HCT116 (cell line): ENCODE measurements around the gene DPH2. TPM values are rescaled to one million over a fixed set of nuclear protein-coding genes. Genes with fewer than 3 reads are reported as not detected.

Experiments
- ATAC-seq: fragments of 200-7000 bp; cut with Tn5 transposase; 2 replicates; pipeline ENCODE4 v1.9.1; 2020; ENCODE audit warnings: mild to moderate bottlenecking, moderate library complexity
- BruUV-seq: library from RNA; stranded (reverse); fragments of 400-500 nt; replicated peaks from 2 replicates; lab custom pipeline; 2021; lab: Mats Ljungman, UMichigan
- CTCF ChIA-PET: fragments of 300-600 bp; sonication (Branson Sonifier 250); formaldehyde crosslinking; loops from one replicate; lab custom pipeline; 2021; ENCODE audit warnings: antibody characterized with exemption; lab: Charles Lee
- POLR2A ChIA-PET: fragments of 300-600, 350-600 bp; sonication (Branson Sonifier 250); formaldehyde crosslinking; loops from one replicate; lab custom pipeline; 2021; ENCODE audit warnings: antibody characterized with exemption; lab: Charles Lee
- RAD21 ChIA-PET, 2 experiments: fragments of 300-600 bp; sonication (Branson Sonifier 250); formaldehyde crosslinking; loops; one replicate each; lab custom pipeline; 2023; ENCODE audit warnings: low total read pairs in 2 of 2; ENCODE audit not compliant: uncharacterized antibody in 2 of 2, unreplicated experiment in 2 of 2, low non-redundant PET in 1 of 2; lab: Charles Lee
- DNase-seq: peaks from one replicate; pipeline ENCODE4 v3.0.0-alpha.2; 2010; ENCODE audit warnings: low read depth, low spot score
- H2AFZ ChIP-seq: fragments of 200-600 bp; shearing (Covaris generic), sonication (generic); 2 replicates; pipeline ENCODE4 v1.6.1; 2017; ENCODE audit warnings: low read depth, mixed run types, mixed read lengths, antibody characterized with exemption, low read length; ENCODE audit not compliant: poor library complexity, severe bottlenecking
- H3K27ac ChIP-seq: 2 replicates; pipeline ENCODE4 v1.5.1; 2012; ENCODE audit warnings: low read depth, low read length
- H3K27me3 ChIP-seq: fragments of 200-600 bp; sonication (generic); 2 replicates; pipeline ENCODE4 v1.6.1; 2016; ENCODE audit warnings: mixed run types, low read length, mixed read lengths; ENCODE audit not compliant: insufficient read depth
- H3K36me3 ChIP-seq, 2 experiments: fragments of 200-500 bp in 1 of 2; fragments of 200-600 bp in 1 of 2; sonication (Bioruptor generic) in 1 of 2; sonication (generic) in 1 of 2; 2 replicates each; pipeline versions ENCODE4 v1.5.1 to v1.6.1; 2014 to 2016; ENCODE audit warnings: low read length in 2 of 2, inconsistent platforms in 1 of 2, mixed read lengths in 1 of 2, mixed run types in 1 of 2; ENCODE audit not compliant: insufficient read depth in 2 of 2, control insufficient read depth in 1 of 2
- H3K4me1 ChIP-seq, 2 experiments: fragments of 200-600 bp in 1 of 2; sonication (generic) in 1 of 2; 2 replicates each; pipeline versions ENCODE4 v1.5.1 to v1.6.1; 2012 to 2017; ENCODE audit warnings: low read length in 2 of 2, inconsistent platforms in 1 of 2, mild to moderate bottlenecking in 1 of 2, mixed read lengths in 1 of 2, mixed run types in 1 of 2, moderate library complexity in 1 of 2; ENCODE audit not compliant: insufficient read depth in 2 of 2, control insufficient read depth in 1 of 2
- H3K4me2 ChIP-seq: fragments of 200-600 bp; sonication (generic); 2 replicates; pipeline ENCODE4 v1.6.1; 2017; ENCODE audit warnings: mixed run types, low read length, mixed read lengths
- H3K4me3 ChIP-seq, 2 experiments: fragments of 200-600 bp in 1 of 2; sonication (generic) in 1 of 2; replicated peaks in 1 of 2; 2 replicates each; pipeline ENCODE4 v1.5.1; 2011 to 2016; ENCODE audit warnings: low read length in 2 of 2, control low read depth in 1 of 2, low read depth in 1 of 2, mild to moderate bottlenecking in 1 of 2, mixed read lengths in 1 of 2, mixed run types in 1 of 2
- H3K79me2 ChIP-seq: fragments of 200-600 bp; sonication (generic); 2 replicates; pipeline ENCODE4 v1.6.1; 2017; ENCODE audit warnings: mild to moderate bottlenecking, mixed run types, low read length, moderate library complexity, mixed read lengths; ENCODE audit not compliant: insufficient read depth
- H3K9ac ChIP-seq: fragments of 200-600 bp; sonication (generic); 2 replicates; pipeline ENCODE4 v1.6.1; 2016; ENCODE audit warnings: low read length, mixed read lengths
- H3K9me2 ChIP-seq: fragments of 200-600 bp; sonication (generic), shearing (Covaris generic); 2 replicates; pipeline ENCODE4 v1.6.1; 2017; ENCODE audit warnings: mixed run types, mild to moderate bottlenecking, moderate library complexity; ENCODE audit not compliant: insufficient read depth
- H3K9me3 ChIP-seq, 2 experiments: fragments of 200-500 bp in 1 of 2; fragments of 200-600 bp in 1 of 2; sonication (Bioruptor generic) in 1 of 2; sonication (generic) in 1 of 2; 2 replicates each; pipeline ENCODE4 v1.6.1; 2014 to 2017; ENCODE audit warnings: low read length in 2 of 2, mixed read lengths in 2 of 2, inconsistent platforms in 1 of 2, low read depth in 1 of 2, mild to moderate bottlenecking in 1 of 2, mixed run types in 1 of 2, moderate library complexity in 1 of 2; ENCODE audit not compliant: control insufficient read depth in 1 of 2, insufficient read depth in 1 of 2
- H4K20me1 ChIP-seq: fragments of 200-600 bp; sonication (generic), shearing (Covaris generic); 2 replicates; pipeline ENCODE4 v1.6.1; 2017; ENCODE audit warnings: mixed run types, mild to moderate bottlenecking, moderate library complexity; ENCODE audit not compliant: insufficient read depth
- CBX3 ChIP-seq: IDR thresholded peaks from 2 replicates; pipeline ENCODE4 v1.6.1; 2012; ENCODE audit warnings: low read depth
- EGR1 ChIP-seq: IDR thresholded peaks from 2 replicates; pipeline ENCODE4 v1.6.1; 2012; ENCODE audit warnings: low read depth
- ELF1 ChIP-seq: IDR thresholded peaks from 2 replicates; pipeline ENCODE4 v1.6.1; 2012; ENCODE audit warnings: low read depth, borderline replicate concordance
- EZH2 ChIP-seq: fragments of 200-600 bp; sonication (generic); IDR thresholded peaks from 2 replicates; pipeline ENCODE4 v1.6.1; 2017; ENCODE audit warnings: antibody characterized with exemption, mixed run types
- EZH2phosphoT487 ChIP-seq: fragments of 200-600 bp; IDR thresholded peaks from 2 replicates; pipeline ENCODE4 v1.6.1; 2018; ENCODE audit warnings: antibody characterized with exemption, borderline replicate concordance
- FOSL1 ChIP-seq: IDR thresholded peaks from 2 replicates; pipeline ENCODE4 v1.6.1; 2012; ENCODE audit warnings: low read depth
- JUND ChIP-seq: IDR thresholded peaks from 2 replicates; pipeline ENCODE4 v1.6.1; 2012
- POLR2A ChIP-seq: IDR thresholded peaks from 2 replicates; pipeline ENCODE4 v1.7.0; 2011; ENCODE audit warnings: borderline replicate concordance; ENCODE audit not compliant: insufficient read depth, insufficient read length; ENCODE audit errors: extremely low read depth
- POLR2AphosphoS5 ChIP-seq: IDR thresholded peaks from 2 replicates; pipeline ENCODE4 v1.6.1; 2011; ENCODE audit warnings: mild to moderate bottlenecking, low read depth, low read length, moderate library complexity
- SIN3A ChIP-seq: IDR thresholded peaks from 2 replicates; pipeline ENCODE4 v1.6.1; 2012; ENCODE audit warnings: low read depth
- SP1 ChIP-seq: IDR thresholded peaks from 2 replicates; pipeline ENCODE4 v1.6.1; 2012; ENCODE audit warnings: low read depth
- YY1 ChIP-seq: IDR thresholded peaks from 2 replicates; pipeline ENCODE4 v1.6.1; 2011; ENCODE audit warnings: low read length, low read depth, moderate library complexity, mild to moderate bottlenecking; ENCODE audit not compliant: insufficient replicate concordance; ENCODE audit errors: extremely low read depth
- ZFX ChIP-seq: fragments of 450-650 bp; IDR thresholded peaks from 2 replicates; pipeline ENCODE4 v1.6.1; 2017
- ZNF274 ChIP-seq: fragments of 200-500 bp; sonication (Bioruptor generic); IDR thresholded peaks from 2 replicates; pipeline ENCODE4 v1.6.1; 2014; ENCODE audit warnings: mild to moderate bottlenecking, low read depth, low read length, inconsistent platforms
- intact Hi-C: fragments of 100-400 bp; cut with micrococcal nuclease; formaldehyde crosslinking; loops from 2 replicates; pipeline ENCODE4 v1.10.0; 2022
- total RNA-seq: library from RNA; stranded (reverse); gene quantifications from one replicate; pipeline ENCODE4 v1.2.1, GENCODE V29; 2021; ENCODE audit not compliant: unreplicated experiment
- TF ChIP-seq, protein P1 (sequence below): IDR thresholded peaks from 2 replicates; pipeline ENCODE4 v1.6.1; 2011; ENCODE audit warnings: mild to moderate bottlenecking, low read length, moderate library complexity; ENCODE audit not compliant: insufficient replicate concordance; ENCODE audit errors: extremely low read depth
- TF ChIP-seq, protein P2 (sequence below): IDR thresholded peaks from 2 replicates; pipeline ENCODE4 v1.6.1; 2012
- TF ChIP-seq, protein P3 (sequence below), 3 experiments: fragments of 200-600 bp in 1 of 3; sonication (generic) in 1 of 3; IDR thresholded peaks in 2 of 3; conservative IDR thresholded peaks in 1 of 3; 2 replicates each; pipeline ENCODE4 v1.5.1; 2012 to 2017; ENCODE audit warnings: low read depth in 2 of 3, low read length in 2 of 3, antibody characterized with exemption in 1 of 3, borderline replicate concordance in 1 of 3, control low read depth in 1 of 3, mild to moderate bottlenecking in 1 of 3, mixed read lengths in 1 of 3, mixed run types in 1 of 3, moderate library complexity in 1 of 3; ENCODE audit not compliant: insufficient read depth in 1 of 3

DPH2 gene
- total RNA-seq, 1 experiment from 2014 or later = 53.2 TPM

DNA sequence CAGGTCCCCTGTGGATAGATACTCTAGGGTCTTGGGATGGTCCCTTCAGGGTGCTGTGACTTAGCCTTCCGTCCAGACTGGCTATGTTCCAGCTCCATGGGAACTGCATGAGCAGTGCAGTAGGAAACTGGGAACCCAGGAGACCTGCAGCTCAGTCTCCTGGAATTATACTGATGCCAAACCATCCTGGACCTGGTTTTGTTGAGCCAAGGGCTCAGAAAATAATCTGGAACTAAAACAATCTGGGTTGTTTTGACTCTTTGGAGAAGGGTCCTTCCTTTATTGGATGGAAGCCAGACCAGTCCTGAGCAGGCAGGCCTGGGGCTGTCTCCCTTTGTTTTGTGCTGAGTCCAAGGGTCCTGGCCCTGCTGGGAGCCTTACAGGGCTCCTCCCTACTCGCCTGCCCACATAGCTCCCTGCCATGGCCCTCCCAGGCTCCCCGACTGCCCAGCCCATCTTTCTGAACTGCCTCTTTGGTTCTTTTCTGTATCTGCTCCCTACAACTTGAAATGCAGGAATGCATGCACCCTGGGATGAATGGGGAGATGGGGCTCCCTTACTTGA, 21.9 kb upstream of the DPH2 start:
- 0 out of 4 replicates have a peak, but pooled peaks cover 0 to 3% of the 10 kb centered on the region in 2 experiments for H3K36me3 ChIP-seq
- H3K4me2 ChIP-seq = peak overlapping the region; percentile 96
- CTCF ChIA-PET = interaction anchor here (3.3 to 9.8 kb wide), 2 partner anchors 15 to 184 kb away, joined by 24 to 130 read pairs; partner anchors contain the start of gene ARTN
- DNase-seq (no peak), ATAC-seq (no peak)
- H3K9me2 ChIP-seq = no peaks in the 10 kb centered on the region
- H3K27me3 ChIP-seq = no peaks in the 10 kb centered on the region
- H3K4me3 ChIP-seq = peak overlapping the region; percentile 77 to 97
- H3K27ac ChIP-seq = peak overlapping the region; percentile 88; the same call in 1 of the 2 replicates
- BruUV-seq = no TSS peak
- H3K9ac ChIP-seq = peak overlapping the region; percentile 76
- H3K9me3 ChIP-seq = no peaks in the 10 kb centered on the region
- TF ChIP-seq, protein P1, sequence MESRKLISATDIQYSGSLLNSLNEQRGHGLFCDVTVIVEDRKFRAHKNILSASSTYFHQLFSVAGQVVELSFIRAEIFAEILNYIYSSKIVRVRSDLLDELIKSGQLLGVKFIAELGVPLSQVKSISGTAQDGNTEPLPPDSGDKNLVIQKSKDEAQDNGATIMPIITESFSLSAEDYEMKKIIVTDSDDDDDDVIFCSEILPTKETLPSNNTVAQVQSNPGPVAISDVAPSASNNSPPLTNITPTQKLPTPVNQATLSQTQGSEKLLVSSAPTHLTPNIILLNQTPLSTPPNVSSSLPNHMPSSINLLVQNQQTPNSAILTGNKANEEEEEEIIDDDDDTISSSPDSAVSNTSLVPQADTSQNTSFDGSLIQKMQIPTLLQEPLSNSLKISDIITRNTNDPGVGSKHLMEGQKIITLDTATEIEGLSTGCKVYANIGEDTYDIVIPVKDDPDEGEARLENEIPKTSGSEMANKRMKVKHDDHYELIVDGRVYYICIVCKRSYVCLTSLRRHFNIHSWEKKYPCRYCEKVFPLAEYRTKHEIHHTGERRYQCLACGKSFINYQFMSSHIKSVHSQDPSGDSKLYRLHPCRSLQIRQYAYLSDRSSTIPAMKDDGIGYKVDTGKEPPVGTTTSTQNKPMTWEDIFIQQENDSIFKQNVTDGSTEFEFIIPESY = no peak
- TF ChIP-seq, protein P2, sequence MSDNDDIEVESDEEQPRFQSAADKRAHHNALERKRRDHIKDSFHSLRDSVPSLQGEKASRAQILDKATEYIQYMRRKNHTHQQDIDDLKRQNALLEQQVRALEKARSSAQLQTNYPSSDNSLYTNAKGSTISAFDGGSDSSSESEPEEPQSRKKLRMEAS = no peak
- TF ChIP-seq ELF1 = no peak
- no peak for TF ChIP-seq EZH2phosphoT487
- no peak for TF ChIP-seq POLR2A
- TF ChIP-seq POLR2AphosphoS5 = no peak
- TF ChIP-seq, protein P3, sequence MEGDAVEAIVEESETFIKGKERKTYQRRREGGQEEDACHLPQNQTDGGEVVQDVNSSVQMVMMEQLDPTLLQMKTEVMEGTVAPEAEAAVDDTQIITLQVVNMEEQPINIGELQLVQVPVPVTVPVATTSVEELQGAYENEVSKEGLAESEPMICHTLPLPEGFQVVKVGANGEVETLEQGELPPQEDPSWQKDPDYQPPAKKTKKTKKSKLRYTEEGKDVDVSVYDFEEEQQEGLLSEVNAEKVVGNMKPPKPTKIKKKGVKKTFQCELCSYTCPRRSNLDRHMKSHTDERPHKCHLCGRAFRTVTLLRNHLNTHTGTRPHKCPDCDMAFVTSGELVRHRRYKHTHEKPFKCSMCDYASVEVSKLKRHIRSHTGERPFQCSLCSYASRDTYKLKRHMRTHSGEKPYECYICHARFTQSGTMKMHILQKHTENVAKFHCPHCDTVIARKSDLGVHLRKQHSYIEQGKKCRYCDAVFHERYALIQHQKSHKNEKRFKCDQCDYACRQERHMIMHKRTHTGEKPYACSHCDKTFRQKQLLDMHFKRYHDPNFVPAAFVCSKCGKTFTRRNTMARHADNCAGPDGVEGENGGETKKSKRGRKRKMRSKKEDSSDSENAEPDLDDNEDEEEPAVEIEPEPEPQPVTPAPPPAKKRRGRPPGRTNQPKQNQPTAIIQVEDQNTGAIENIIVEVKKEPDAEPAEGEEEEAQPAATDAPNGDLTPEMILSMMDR (IDR thresholded peaks at IDR 0.05 in 2 of 3, conservative IDR thresholded peaks at IDR 0.05 in 1 of 3; ENCODE audit: borderline replicate concordance in 1 of 3, insufficient read depth in 1 of 3, low read depth in 2 of 3, low read length in 2 of 3) = no peak
- TF ChIP-seq JUND = no peak
- TF ChIP-seq SIN3A = no peak
- no peak for TF ChIP-seq ZNF274
- no peak for TF ChIP-seq FOSL1
- TF ChIP-seq YY1 = no peak
- TF ChIP-seq ZFX = no peak
- TF ChIP-seq CBX3 = no peak
- no peak for TF ChIP-seq EZH2
- no peak for TF ChIP-seq SP1
- no peak for TF ChIP-seq EGR1
- H3K79me2 ChIP-seq = peaks cover 11% of the 10 kb centered on the region
- RAD21 ChIA-PET = no interaction called here
- no peaks in the 10 kb centered on the region for H4K20me1 ChIP-seq
- peaks cover 10 to 23% of the 10 kb centered on the region in 2 experiments; a peak in 3 of 4 replicates for H3K4me1 ChIP-seq
- intact Hi-C loops = no loop called here
- POLR2A ChIA-PET = interaction anchor here (1.3 kb wide), 1 partner anchor 17 kb away, joined by 3 read pairs; no protein-coding TSS in a partner anchor
- H2AFZ ChIP-seq = no peak overlapping the region
